HG03039 (cell line): ENCODE results near the gene HCFC1R1.
"Not testable (repeated sequence)": the region's sequence is repeated elsewhere in the genome, so short reads cannot be mapped to it uniquely, and the experiment has no call there.

Source experiments
- ATAC-seq: cut with Tn5 transposase; IDR thresholded peaks from one replicate; pipeline ENCODE4 v1.9.1; 2021; ENCODE audit warnings: mild to moderate bottlenecking, moderate library complexity; ENCODE audit not compliant: unreplicated experiment

HCFC1R1 gene

GRCh38 chr16:3023669-3024478 is at the start of gene HCFC1R1, which contains the start of gene THOC6:
Gene HCFC1R1, minus strand, starts transcription at chr16:3023942. Its CDS starts 1 bp downstream, at chr16:3023941.
Gene THOC6, plus strand, starts transcription at chr16:3024035. Its CDS starts 292 bp downstream, at chr16:3024327.
- ATAC-seq = peak; percentile 57

GRCh38 chr16:3073448-3073847 is 49.7 kb upstream of the HCFC1R1 start:
- no peak for ATAC-seq

- ATAC-seq = not testable (repeated sequence)
Observed at GRCh38 chr16:3072576-3073263, 49.0 kb upstream of the HCFC1R1 start.

GRCh38 chr16:3072148-3072547 is 48.4 kb upstream of the HCFC1R1 start:
- not testable (repeated sequence) for ATAC-seq

GRCh38 chr16:3071655-3072054 is 47.9 kb upstream of the HCFC1R1 start:
- ATAC-seq = no peak

GRCh38 chr16:3070608-3071111 is 46.9 kb upstream of the HCFC1R1 start:
- no peak for ATAC-seq

GRCh38 chr16:3069146-3069545 is 45.4 kb upstream of the HCFC1R1 start:
- not testable (repeated sequence) for ATAC-seq

GRCh38 chr16:3068487-3068886 is 44.7 kb upstream of the HCFC1R1 start:
- no peak for ATAC-seq

GRCh38 chr16:3066440-3066748 is 42.7 kb upstream of the HCFC1R1 start:
- no peak for ATAC-seq

GRCh38 chr16:3065742-3066439 is 42.1 kb upstream of the HCFC1R1 start:
- ATAC-seq = no peak

- ATAC-seq = no peak
Observed at GRCh38 chr16:3065069-3065741, 41.5 kb upstream of the HCFC1R1 start, which contains the start of gene IL32. Gene IL32, plus strand, starts transcription at chr16:3065640. Its CDS starts 172 bp downstream, at chr16:3065812.

- ATAC-seq = no peak
Observed at GRCh38 chr16:3063625-3064386, 40.1 kb upstream of the HCFC1R1 start.

GRCh38 chr16:3062553-3062952 is 38.8 kb upstream of the HCFC1R1 start:
- no peak for ATAC-seq

GRCh38 chr16:3060339-3061127 is 36.8 kb upstream of the HCFC1R1 start:
- ATAC-seq = no peak

GRCh38 chr16:3059723-3060242 is 36.0 kb upstream of the HCFC1R1 start:
- ATAC-seq = no peak

GRCh38 chr16:3059041-3059722 is 35.4 kb upstream of the HCFC1R1 start:
- ATAC-seq = peak; percentile 64

- peak; percentile 23 for ATAC-seq
Observed at GRCh38 chr16:3058139-3059030, 34.6 kb upstream of the HCFC1R1 start.
